HepG2 (cell line): ENCODE measurements around the gene GP1BA. TPM values are rescaled to one million over a fixed set of nuclear protein-coding genes. Genes with fewer than 3 reads are reported as not detected.

Experiments
- ATAC-seq: fragments of 200-7000 bp; cut with Tn5 transposase; 3 replicates; pipeline ENCODE4 v1.9.1; 2020; ENCODE audit warnings: mild to moderate bottlenecking, moderate library complexity
- BruUV-seq: library from RNA; stranded (reverse); fragments of 400-500 nt; replicated peaks from 2 replicates; lab custom pipeline; 2021; lab: Mats Ljungman, UMichigan
- CTCF ChIA-PET: fragments of 300-600 bp; formaldehyde crosslinking; extraction: SDS; loops from one replicate; lab custom pipeline; 2021; ENCODE audit warnings: low total read pairs, inconsistent platforms, low intra/inter-chr PET ratio; lab: Yijun Ruan, JAX
- POLR2A ChIA-PET: fragments of 350-600 bp; sonication (Branson Sonifier 250); formaldehyde crosslinking; loops from one replicate; lab custom pipeline; 2020; ENCODE audit warnings: antibody characterized with exemption, inconsistent platforms; lab: Yijun Ruan, JAX
- DNase-seq: peaks from one replicate; pipeline ENCODE4 v3.0.0-alpha.2; 2015; ENCODE audit warnings: low spot score
- FAIRE-seq: peaks from 3 replicates; lab custom pipeline; 2011; peaks lifted over from hg19 to GRCh38; lab: Jason Lieb, UNC
- H2AFZ ChIP-seq: one replicate; pipeline ENCODE4 v1.6.1; 2011; ENCODE audit warnings: low read length, inconsistent platforms
- H3K27ac ChIP-seq: fragments of 300-600 bp; 3 replicates; pipeline ENCODE4 v1.8.0; 2011; ENCODE audit warnings: mixed run types, mild to moderate bottlenecking, mixed read lengths, low read length, inconsistent platforms; ENCODE audit not compliant: insufficient read depth; ENCODE audit errors: extremely low read length
- H3K27me3 ChIP-seq, 2 experiments: fragments of 200-600 bp in 1 of 2; 2 replicates in 1 of 2; 3 replicates in 1 of 2; pipeline versions ENCODE4 v1.6.0 to v1.8.0; 2011; ENCODE audit warnings: low read length in 2 of 2, mild to moderate bottlenecking in 2 of 2, moderate library complexity in 2 of 2, inconsistent platforms in 1 of 2; ENCODE audit not compliant: insufficient read depth in 2 of 2, control insufficient read depth in 1 of 2
- H3K36me3 ChIP-seq, 2 experiments: fragments of 200-600 bp in 1 of 2; replicated peaks in 1 of 2; 2 replicates in 1 of 2; 3 replicates in 1 of 2; pipeline versions ENCODE4 v1.5.1 to v1.8.0; 2011; ENCODE audit warnings: low read length in 2 of 2, inconsistent platforms in 1 of 2; ENCODE audit not compliant: insufficient read depth in 2 of 2, control insufficient read depth in 1 of 2
- H3K4me1 ChIP-seq: 2 replicates; pipeline ENCODE4 v1.5.1; 2012; ENCODE audit warnings: low read length, inconsistent platforms; ENCODE audit not compliant: insufficient read depth
- H3K4me2 ChIP-seq: 2 replicates; pipeline ENCODE4 v1.6.0; 2011; ENCODE audit warnings: low read depth, low read length, inconsistent platforms
- H3K4me3 ChIP-seq, 3 experiments: fragments of 200-600 bp in 1 of 3; sonication (generic), shearing (Covaris generic) in 1 of 3; replicated peaks in 1 of 3; 2 replicates each; pipeline ENCODE4 v1.5.1; 2011 to 2016; ENCODE audit warnings: low read length in 3 of 3, inconsistent platforms in 2 of 3, low read depth in 2 of 3, mild to moderate bottlenecking in 2 of 3, control low read depth in 1 of 3, mixed read lengths in 1 of 3; ENCODE audit not compliant: insufficient read depth in 1 of 3
- H3K79me2 ChIP-seq: one replicate; pipeline ENCODE4 v1.6.1; 2011; ENCODE audit warnings: low read length, inconsistent platforms; ENCODE audit not compliant: insufficient read depth
- H3K9ac ChIP-seq: 2 replicates; pipeline ENCODE4 v1.6.0; 2011; ENCODE audit warnings: mild to moderate bottlenecking, low read depth, low read length, inconsistent platforms; ENCODE audit not compliant: insufficient read depth
- H3K9me3 ChIP-seq: 2 replicates; pipeline ENCODE4 v1.5.1; 2012; ENCODE audit warnings: mild to moderate bottlenecking, low read length
- H4K20me1 ChIP-seq: 2 replicates; pipeline ENCODE4 v1.6.0; 2011; ENCODE audit warnings: inconsistent platforms, mild to moderate bottlenecking, low read length, moderate library complexity; ENCODE audit not compliant: insufficient read depth
- ZNF296 ChIP-seq: sonication (generic); formaldehyde crosslinking; conservative IDR thresholded peaks from 2 replicates; pipeline ENCODE4 v1.5.0; 2020; ENCODE audit warnings: mild to moderate bottlenecking, missing genetic modification reagents
- WGBS: methylation state at CpG from one replicate; pipeline ENCODE4 v1.1.6; 2017; ENCODE audit warnings: low lambda C conversion rate; 5-methylcytosine and 5-hydroxymethylcytosine counted together
- in situ Hi-C: cut with HindIII; loops from 2 replicates; pipeline ENCODE4 v1.10.0; 2017; ENCODE audit warnings: low pct_unique_long_range_greater_than_20kb; ENCODE audit not compliant: extremely low pct_ligation_motif_present
- intact Hi-C: fragments of 100-400 bp; cut with micrococcal nuclease; formaldehyde crosslinking; loops from one replicate; pipeline ENCODE4 v1.10.0; 2022; ENCODE audit not compliant: unreplicated experiment
- polyA plus RNA-seq, 8 experiments: library from polyadenylated mRNA; depleted of rRNA in 3 of 8; stranded (reverse) in 7 of 8; unstranded in 1 of 8; fragments of >200 nt; fragmentation: Illumina TruSeq in 4 of 8; extraction: Trizol in 4 of 8; gene quantifications; 2 replicates each; pipeline versions ENCODE4 v1.2.1 to v1.2.3, GENCODE V29; 2011 to 2016; ENCODE audit warnings: low read depth in 4 of 8, missing spikeins in 1 of 8, mixed read lengths in 1 of 8; ENCODE audit not compliant: insufficient read depth in 1 of 8
- total RNA-seq, 5 experiments: library from RNA; depleted of rRNA; stranded (reverse); fragments of >200 nt; fragmentation: Illumina TruSeq; extraction: Trizol; gene quantifications; 2 replicates each; pipeline ENCODE4 v1.2.3, GENCODE V29; 2016; ENCODE audit warnings: low read depth in 1 of 5
- TF ChIP-seq, protein P1 (sequence below): sonication (generic); formaldehyde crosslinking; IDR thresholded peaks from 2 replicates; pipeline ENCODE4 v1.5.0; 2020; ENCODE audit warnings: mild to moderate bottlenecking, missing genetic modification reagents, borderline replicate concordance
- TF ChIP-seq, protein P2 (sequence below), 2 experiments: sonication (generic) in 1 of 2; formaldehyde crosslinking in 1 of 2; IDR thresholded peaks; 2 replicates each; pipeline versions ENCODE4 v1.5.1 to v1.6.1; 2011 to 2020; ENCODE audit warnings: borderline replicate concordance in 1 of 2, low read depth in 1 of 2, low read length in 1 of 2, mild to moderate bottlenecking in 1 of 2, missing genetic modification reagents in 1 of 2, moderate library complexity in 1 of 2

Gene GP1BA
- total and polyA plus RNA-seq, 2 of the 13 experiments (the other 11 are each of a cell fraction or from before 2014, with no cell fraction given): not detected

DNA sequence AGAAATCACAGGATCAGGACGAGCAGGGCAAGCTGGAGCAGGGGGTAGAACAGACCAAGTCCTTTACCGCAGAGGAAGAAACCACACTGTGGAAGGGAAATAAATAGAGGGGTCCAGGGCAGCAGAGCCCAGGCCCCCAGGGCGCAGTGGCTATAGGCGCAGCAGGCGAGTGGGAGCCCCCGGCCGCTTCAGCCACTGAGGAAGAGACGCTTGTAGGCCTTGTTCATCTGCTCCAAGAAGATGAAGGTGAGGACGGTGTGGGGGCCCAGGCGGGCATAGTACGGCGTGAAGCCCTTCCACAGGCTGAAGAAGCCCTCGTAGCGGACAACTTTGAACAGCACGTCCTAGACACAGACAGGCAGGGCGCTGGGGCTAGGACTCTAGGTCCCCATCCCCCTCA is 5.5 kb downstream of the GP1BA start:
- H3K9me3 ChIP-seq: no peaks in the 10 kb centered on the region
- no peaks in the 10 kb centered on the region; a peak in 1 of 5 replicates for H3K27me3 ChIP-seq
- no peak overlapping the region for H3K27ac ChIP-seq
- ATAC-seq: no peak
- H4K20me1 ChIP-seq: no peaks in the 10 kb centered on the region
- H3K79me2 ChIP-seq: peaks cover 37% of the 10 kb centered on the region
- no peak overlapping the region for H3K4me2 ChIP-seq
- H3K36me3 ChIP-seq: peaks cover 2 to 13% of the 10 kb centered on the region in 2 experiments; a peak in 3 of 5 replicates
- intact Hi-C loops: no loop called here
- TF ChIP-seq, protein P1, sequence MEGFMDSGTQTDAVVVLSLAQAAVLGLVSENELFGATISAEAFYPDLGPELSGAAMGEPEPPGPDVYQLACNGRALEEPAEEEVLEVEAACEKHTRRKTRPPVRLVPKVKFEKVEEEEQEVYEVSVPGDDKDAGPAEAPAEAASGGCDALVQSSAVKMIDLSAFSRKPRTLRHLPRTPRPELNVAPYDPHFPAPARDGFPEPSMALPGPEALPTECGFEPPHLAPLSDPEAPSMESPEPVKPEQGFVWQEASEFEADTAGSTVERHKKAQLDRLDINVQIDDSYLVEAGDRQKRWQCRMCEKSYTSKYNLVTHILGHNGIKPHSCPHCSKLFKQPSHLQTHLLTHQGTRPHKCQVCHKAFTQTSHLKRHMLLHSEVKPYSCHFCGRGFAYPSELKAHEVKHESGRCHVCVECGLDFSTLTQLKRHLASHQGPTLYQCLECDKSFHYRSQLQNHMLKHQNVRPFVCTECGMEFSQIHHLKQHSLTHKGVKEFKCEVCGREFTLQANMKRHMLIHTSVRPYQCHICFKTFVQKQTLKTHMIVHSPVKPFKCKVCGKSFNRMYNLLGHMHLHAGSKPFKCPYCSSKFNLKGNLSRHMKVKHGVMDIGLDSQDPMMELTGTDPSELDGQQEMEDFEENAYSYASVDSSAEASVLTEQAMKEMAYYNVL (CRISPR knock-in tag): no peak
- TF ChIP-seq ZNF296 (CRISPR knock-in tag): no peak
- TF ChIP-seq, protein P2, sequence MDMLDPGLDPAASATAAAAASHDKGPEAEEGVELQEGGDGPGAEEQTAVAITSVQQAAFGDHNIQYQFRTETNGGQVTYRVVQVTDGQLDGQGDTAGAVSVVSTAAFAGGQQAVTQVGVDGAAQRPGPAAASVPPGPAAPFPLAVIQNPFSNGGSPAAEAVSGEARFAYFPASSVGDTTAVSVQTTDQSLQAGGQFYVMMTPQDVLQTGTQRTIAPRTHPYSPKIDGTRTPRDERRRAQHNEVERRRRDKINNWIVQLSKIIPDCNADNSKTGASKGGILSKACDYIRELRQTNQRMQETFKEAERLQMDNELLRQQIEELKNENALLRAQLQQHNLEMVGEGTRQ (IDR thresholded peaks at IDR 0.05; ENCODE audit: low read depth, low read length): no peak
- TF ChIP-seq, protein P2 (CRISPR knock-in tag; IDR thresholded peaks at IDR 0.05; ENCODE audit: borderline replicate concordance): no peak
- DNase-seq: no peak
- H3K9ac ChIP-seq: no peak overlapping the region
- BruUV-seq: no TSS peak
- 99% methylated on average over 15 of the region's 16 CpGs for WGBS
- CTCF ChIA-PET: no interaction called here
- POLR2A ChIA-PET: interaction anchor here (1.1 to 3.9 kb wide), 2 partner anchors 12 to 30 kb away, joined by 3 to 101 read pairs; partner anchors contain the start of genes ENO3, PFN1 and SPAG7
- in situ Hi-C loops: no loop called here
- H3K4me3 ChIP-seq: no peak overlapping the region
- H3K4me1 ChIP-seq: peaks cover 36% of the 10 kb centered on the region
- H2AFZ ChIP-seq: no peak overlapping the region
- FAIRE-seq: no peak
